K562 (cell line): ENCODE data around the gene ZNF468. TPM values are rescaled to one million over a fixed set of nuclear protein-coding genes. Genes with fewer than 3 reads are reported as not detected.

ENCODE experiments used
- BHLHE40 ChIP-seq: IDR thresholded peaks from 2 replicates; pipeline ENCODE4 v1.6.1; 2011; ENCODE audit warnings: low read length, improper control_type of control experiment
- CCAR2 ChIP-seq: fragments of 200-400 bp; formaldehyde crosslinking; IDR thresholded peaks from 2 replicates; pipeline ENCODE4 v1.6.1; 2017; ENCODE audit warnings: mild to moderate bottlenecking, low read depth, low read length
- ESRRA ChIP-seq: fragments of 450-650 bp; IDR thresholded peaks from 2 replicates; pipeline ENCODE4 v1.6.1; 2014; ENCODE audit warnings: low read depth, mild to moderate bottlenecking, moderate library complexity, borderline replicate concordance
- ETV6 ChIP-seq, 3 experiments: fragments of 150-350 bp in 1 of 3; sonication (generic) in 1 of 3; formaldehyde crosslinking in 1 of 3; IDR thresholded peaks; 2 replicates each; pipeline versions ENCODE4 v1.6.1 to v1.8.0; 2014 to 2022; ENCODE audit warnings: borderline replicate concordance in 2 of 3, low read depth in 2 of 3, antibody characterized with exemption in 1 of 3, low read length in 1 of 3, mild to moderate bottlenecking in 1 of 3, missing genetic modification reagents in 1 of 3
- MED1 ChIP-seq: sonication (generic); formaldehyde crosslinking; IDR thresholded peaks from 2 replicates; pipeline ENCODE4 v1.8.1; 2023; ENCODE audit warnings: missing genetic modification reagents, borderline replicate concordance
- NEUROD1 ChIP-seq: fragments of 150-350 bp; IDR thresholded peaks from 2 replicates; pipeline ENCODE4 v1.6.1; 2014; ENCODE audit warnings: borderline replicate concordance, low read length, low read depth; ENCODE audit not compliant: partially characterized antibody
- NFYB ChIP-seq: IDR thresholded peaks from 2 replicates; pipeline ENCODE4 v1.6.1; 2011; ENCODE audit warnings: mild to moderate bottlenecking, moderate library complexity; ENCODE audit not compliant: insufficient read length; ENCODE audit errors: extremely low read depth
- PHF20 ChIP-seq: fragments of 450-650 bp; IDR thresholded peaks from 2 replicates; pipeline ENCODE4 v1.6.1; 2018; ENCODE audit not compliant: partially characterized antibody
- RBM17 ChIP-seq: fragments of 200-400 bp; formaldehyde crosslinking; IDR thresholded peaks from 2 replicates; pipeline ENCODE4 v1.6.1; 2017; ENCODE audit warnings: low read depth, mild to moderate bottlenecking, low read length, borderline replicate concordance
- SREBF2 ChIP-seq: sonication (generic); formaldehyde crosslinking; IDR thresholded peaks from 2 replicates; pipeline ENCODE4 v1.4.0; 2020; ENCODE audit warnings: mild to moderate bottlenecking, missing genetic modification reagents
- TAL1 ChIP-seq: fragments of 450-650 bp; IDR thresholded peaks from 2 replicates; pipeline ENCODE4 v1.6.1; 2016; ENCODE audit warnings: mild to moderate bottlenecking
- ZNF184 ChIP-seq: sonication (generic); formaldehyde crosslinking; IDR thresholded peaks from 2 replicates; pipeline ENCODE4 v1.5.0; 2020; ENCODE audit warnings: missing genetic modification reagents
- ZNF384 ChIP-seq: IDR thresholded peaks from 2 replicates; pipeline ENCODE4 v1.6.1; 2012; ENCODE audit warnings: low read depth, low read length, improper control_type of control experiment
- ZNF699 ChIP-seq: fragments of 250-450 bp; sonication (Bioruptor Pico); IDR thresholded peaks from 2 replicates; pipeline ENCODE4 v1.8.0; 2021; ENCODE audit warnings: mild to moderate bottlenecking, moderate library complexity; ENCODE audit not compliant: insufficient replicate concordance
- ZNF75A ChIP-seq: fragments of 450-650 bp; formaldehyde crosslinking; IDR thresholded peaks from 2 replicates; pipeline ENCODE4 v1.4.0; 2020; ENCODE audit warnings: mild to moderate bottlenecking
- polyA plus RNA-seq, 8 experiments: library from polyadenylated mRNA; depleted of rRNA in 4 of 8; stranded (reverse) in 5 of 8; unstranded in 3 of 8; fragments of >200 nt; fragmentation: Nextera tagmentation in 2 of 8; fragmentation: Illumina TruSeq in 1 of 8; extraction: Ambion mirVana in 2 of 8; extraction: Trizol in 1 of 8; gene quantifications; 2 replicates each; pipeline versions ENCODE4 v1.2.1 to v1.2.3, GENCODE V29; 2011 to 2014; ENCODE audit warnings: inconsistent platforms in 1 of 8, missing spikeins in 1 of 8
- total RNA-seq, 7 experiments: library from RNA; depleted of rRNA in 6 of 7; stranded (reverse); fragments of >200 nt in 6 of 7; fragmentation: Illumina TruSeq in 2 of 7; extraction: Trizol in 2 of 7; gene quantifications; 2 replicates each; pipeline versions ENCODE4 v1.2.1 to v1.2.3, GENCODE V29; 2011 to 2021; ENCODE audit warnings: low replicate concordance in 1 of 7
- TF ChIP-seq, protein P1 (sequence below), 2 experiments: fragments of 200-800 bp in 1 of 2; sonication (Bioruptor generic) in 1 of 2; sonication (generic) in 1 of 2; formaldehyde crosslinking in 1 of 2; IDR thresholded peaks in 1 of 2; conservative IDR thresholded peaks in 1 of 2; 2 replicates each; pipeline versions ENCODE4 v1.5.0 to v1.6.1; 2016 to 2020; ENCODE audit warnings: missing compliant biosample characterization in 1 of 2, missing genetic modification characterization in 1 of 2, missing genetic modification reagents in 1 of 2
- TF ChIP-seq, protein P2 (sequence below): sonication (generic); formaldehyde crosslinking; IDR thresholded peaks from 2 replicates; pipeline ENCODE4 v1.8.0; 2022; ENCODE audit warnings: mild to moderate bottlenecking, missing genetic modification reagents
- TF ChIP-seq, protein P3 (sequence below): fragments of 150-350 bp; IDR thresholded peaks from 2 replicates; pipeline ENCODE4 v1.6.1; 2014; ENCODE audit warnings: low read depth, mild to moderate bottlenecking, low read length, borderline replicate concordance

The ZNF468 gene
- total and polyA plus RNA-seq, 9 of the 15 experiments (the other 6 are each of a cell fraction or from before 2014, with no cell fraction given): 15.9 to 36.2 (median 23.2) TPM

DNA sequence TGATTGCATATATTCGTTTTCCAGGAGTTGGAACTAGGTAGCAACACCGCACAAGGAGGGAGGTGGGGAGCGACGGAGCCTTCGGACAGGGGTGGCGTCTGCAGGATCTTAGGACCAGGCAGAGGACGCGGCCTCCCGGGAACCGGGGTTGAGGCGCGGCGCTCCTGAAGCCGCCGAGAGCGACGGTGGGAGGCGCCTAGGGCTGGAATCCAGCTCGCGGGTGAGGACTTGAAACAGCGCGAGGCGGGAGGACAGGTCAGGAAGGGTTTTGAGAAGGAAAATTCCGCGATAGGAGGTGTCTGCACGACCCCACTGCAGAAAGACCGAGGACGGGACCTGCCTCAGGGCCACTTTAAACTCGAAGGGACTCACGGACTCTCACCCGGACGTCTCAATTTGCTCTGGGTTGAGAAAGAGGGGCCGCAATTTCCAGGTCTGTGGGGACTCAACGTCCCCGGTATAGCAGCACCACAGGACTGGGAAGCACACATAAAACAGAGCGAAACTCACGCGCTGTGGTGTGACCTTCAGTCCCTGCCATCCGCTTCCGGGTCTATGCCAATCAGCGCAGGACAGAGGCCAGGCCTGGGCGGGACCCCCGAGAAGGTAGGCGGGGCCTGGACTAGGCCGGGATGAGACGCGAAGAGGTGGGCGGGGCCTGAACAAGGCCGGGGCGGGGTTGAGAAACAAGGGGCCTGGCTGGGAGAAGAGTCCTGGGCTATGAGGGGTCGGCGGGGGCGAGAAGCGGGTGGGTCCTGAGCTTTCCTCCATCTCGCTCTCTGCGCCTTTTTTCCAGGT is 39.9 kb upstream of the ZNF468 start, which contains the start of gene ZNF320 (continued):
- TF ChIP-seq, protein P1, sequence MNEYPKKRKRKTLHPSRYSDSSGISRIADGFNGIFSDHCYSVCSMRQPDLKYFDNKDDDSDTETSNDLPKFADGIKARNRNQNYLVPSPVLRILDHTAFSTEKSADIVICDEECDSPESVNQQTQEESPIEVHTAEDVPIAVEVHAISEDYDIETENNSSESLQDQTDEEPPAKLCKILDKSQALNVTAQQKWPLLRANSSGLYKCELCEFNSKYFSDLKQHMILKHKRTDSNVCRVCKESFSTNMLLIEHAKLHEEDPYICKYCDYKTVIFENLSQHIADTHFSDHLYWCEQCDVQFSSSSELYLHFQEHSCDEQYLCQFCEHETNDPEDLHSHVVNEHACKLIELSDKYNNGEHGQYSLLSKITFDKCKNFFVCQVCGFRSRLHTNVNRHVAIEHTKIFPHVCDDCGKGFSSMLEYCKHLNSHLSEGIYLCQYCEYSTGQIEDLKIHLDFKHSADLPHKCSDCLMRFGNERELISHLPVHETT (CRISPR knock-in tag; conservative IDR thresholded peaks at IDR 0.05 in 1 of 2, IDR thresholded peaks at IDR 0.05 in 1 of 2): no peak
- TF ChIP-seq TAL1: no peak
- TF ChIP-seq SREBF2: 0 out of 2 replicates have a peak, but pooled peaks have one; percentile 33
- peak; percentile 25 for TF ChIP-seq PHF20
- no peak for TF ChIP-seq ZNF75A (CRISPR knock-in tag)
- TF ChIP-seq CCAR2: no peak
- TF ChIP-seq ESRRA: peak; percentile 86
- TF ChIP-seq, protein P2, sequence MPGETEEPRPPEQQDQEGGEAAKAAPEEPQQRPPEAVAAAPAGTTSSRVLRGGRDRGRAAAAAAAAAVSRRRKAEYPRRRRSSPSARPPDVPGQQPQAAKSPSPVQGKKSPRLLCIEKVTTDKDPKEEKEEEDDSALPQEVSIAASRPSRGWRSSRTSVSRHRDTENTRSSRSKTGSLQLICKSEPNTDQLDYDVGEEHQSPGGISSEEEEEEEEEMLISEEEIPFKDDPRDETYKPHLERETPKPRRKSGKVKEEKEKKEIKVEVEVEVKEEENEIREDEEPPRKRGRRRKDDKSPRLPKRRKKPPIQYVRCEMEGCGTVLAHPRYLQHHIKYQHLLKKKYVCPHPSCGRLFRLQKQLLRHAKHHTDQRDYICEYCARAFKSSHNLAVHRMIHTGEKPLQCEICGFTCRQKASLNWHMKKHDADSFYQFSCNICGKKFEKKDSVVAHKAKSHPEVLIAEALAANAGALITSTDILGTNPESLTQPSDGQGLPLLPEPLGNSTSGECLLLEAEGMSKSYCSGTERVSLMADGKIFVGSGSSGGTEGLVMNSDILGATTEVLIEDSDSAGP: no peak
- TF ChIP-seq MED1 (CRISPR knock-in tag): no peak
- TF ChIP-seq NFYB: no peak
- no peak for TF ChIP-seq ETV6 (IDR thresholded peaks at IDR 0.05; ENCODE audit: borderline replicate concordance in 1 of 2, low read depth in 2 of 2, low read length in 1 of 2)
- no peak for TF ChIP-seq ETV6 (CRISPR knock-in tag; IDR thresholded peaks at IDR 0.05; ENCODE audit: borderline replicate concordance)
- TF ChIP-seq ZNF699 (CRISPR knock-in tag): no peak
- TF ChIP-seq ZNF384: no peak
- no peak for TF ChIP-seq NEUROD1
- TF ChIP-seq RBM17: no peak
- peak; percentile 60 for TF ChIP-seq BHLHE40
- TF ChIP-seq, protein P3, sequence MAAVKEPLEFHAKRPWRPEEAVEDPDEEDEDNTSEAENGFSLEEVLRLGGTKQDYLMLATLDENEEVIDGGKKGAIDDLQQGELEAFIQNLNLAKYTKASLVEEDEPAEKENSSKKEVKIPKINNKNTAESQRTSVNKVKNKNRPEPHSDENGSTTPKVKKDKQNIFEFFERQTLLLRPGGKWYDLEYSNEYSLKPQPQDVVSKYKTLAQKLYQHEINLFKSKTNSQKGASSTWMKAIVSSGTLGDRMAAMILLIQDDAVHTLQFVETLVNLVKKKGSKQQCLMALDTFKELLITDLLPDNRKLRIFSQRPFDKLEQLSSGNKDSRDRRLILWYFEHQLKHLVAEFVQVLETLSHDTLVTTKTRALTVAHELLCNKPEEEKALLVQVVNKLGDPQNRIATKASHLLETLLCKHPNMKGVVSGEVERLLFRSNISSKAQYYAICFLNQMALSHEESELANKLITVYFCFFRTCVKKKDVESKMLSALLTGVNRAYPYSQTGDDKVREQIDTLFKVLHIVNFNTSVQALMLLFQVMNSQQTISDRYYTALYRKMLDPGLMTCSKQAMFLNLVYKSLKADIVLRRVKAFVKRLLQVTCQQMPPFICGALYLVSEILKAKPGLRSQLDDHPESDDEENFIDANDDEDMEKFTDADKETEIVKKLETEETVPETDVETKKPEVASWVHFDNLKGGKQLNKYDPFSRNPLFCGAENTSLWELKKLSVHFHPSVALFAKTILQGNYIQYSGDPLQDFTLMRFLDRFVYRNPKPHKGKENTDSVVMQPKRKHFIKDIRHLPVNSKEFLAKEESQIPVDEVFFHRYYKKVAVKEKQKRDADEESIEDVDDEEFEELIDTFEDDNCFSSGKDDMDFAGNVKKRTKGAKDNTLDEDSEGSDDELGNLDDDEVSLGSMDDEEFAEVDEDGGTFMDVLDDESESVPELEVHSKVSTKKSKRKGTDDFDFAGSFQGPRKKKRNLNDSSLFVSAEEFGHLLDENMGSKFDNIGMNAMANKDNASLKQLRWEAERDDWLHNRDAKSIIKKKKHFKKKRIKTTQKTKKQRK: no peak
- no peak for TF ChIP-seq ZNF184 (CRISPR knock-in tag)
